GM18858 (cell line): ENCODE results near the gene MYL6.
"Not testable (repeated sequence)": the region's sequence is repeated elsewhere in the genome, so short reads cannot be mapped to it uniquely, and the experiment has no call there.

ENCODE experiments used
- ATAC-seq: cut with Tn5 transposase; IDR thresholded peaks from one replicate; pipeline ENCODE4 v1.9.1; 2021; ENCODE audit not compliant: unreplicated experiment

The MYL6 gene

DNA sequence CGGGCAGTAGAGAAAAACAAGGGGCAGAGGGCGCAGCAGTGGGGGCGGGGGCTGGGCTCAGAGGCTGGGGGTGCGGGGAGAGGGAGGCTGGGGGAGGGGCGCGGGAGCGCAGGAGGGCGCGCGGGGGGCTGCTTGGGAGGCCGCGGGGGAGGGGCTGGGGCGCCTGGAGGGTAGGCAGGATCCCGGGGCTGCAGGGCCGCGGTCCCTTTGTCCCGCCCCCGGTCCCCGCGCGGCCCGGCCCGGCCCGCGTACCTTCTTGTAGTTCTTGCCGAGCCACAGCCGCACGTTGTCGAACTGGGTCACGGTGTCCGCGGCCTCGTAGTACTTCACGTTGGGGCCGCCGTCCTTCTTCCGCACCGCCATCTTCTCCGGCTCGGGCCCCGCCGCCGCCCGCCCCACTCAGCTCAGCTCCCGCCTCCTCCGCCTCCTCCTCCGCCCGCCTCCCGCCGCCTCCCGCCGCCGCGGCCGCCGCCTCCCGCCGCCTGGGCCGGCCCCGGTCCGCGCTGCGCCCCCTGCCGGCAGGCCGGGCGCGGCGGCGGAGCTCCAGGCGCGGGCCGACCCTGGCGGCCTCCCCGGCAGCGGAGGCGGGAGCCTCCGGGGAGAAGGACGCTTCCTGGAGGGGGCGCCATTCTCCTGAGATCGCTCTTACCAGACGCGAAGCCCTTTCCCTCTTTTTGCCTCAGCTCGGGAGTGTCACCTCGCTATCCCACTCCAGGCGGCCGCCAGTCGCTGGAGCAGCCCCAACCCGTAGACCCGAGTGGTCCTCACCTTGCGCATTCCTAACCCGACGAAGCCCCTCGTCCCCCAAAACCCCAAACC lies 31.1 kb downstream of the MYL6 start, which contains the start of gene SMARCC2:
TSS of gene SMARCC2 (minus strand) at position 385 of the 819 bp plus-strand sequence. CDS start at position 363, 22 bp downstream.
- no peak for ATAC-seq

DNA sequence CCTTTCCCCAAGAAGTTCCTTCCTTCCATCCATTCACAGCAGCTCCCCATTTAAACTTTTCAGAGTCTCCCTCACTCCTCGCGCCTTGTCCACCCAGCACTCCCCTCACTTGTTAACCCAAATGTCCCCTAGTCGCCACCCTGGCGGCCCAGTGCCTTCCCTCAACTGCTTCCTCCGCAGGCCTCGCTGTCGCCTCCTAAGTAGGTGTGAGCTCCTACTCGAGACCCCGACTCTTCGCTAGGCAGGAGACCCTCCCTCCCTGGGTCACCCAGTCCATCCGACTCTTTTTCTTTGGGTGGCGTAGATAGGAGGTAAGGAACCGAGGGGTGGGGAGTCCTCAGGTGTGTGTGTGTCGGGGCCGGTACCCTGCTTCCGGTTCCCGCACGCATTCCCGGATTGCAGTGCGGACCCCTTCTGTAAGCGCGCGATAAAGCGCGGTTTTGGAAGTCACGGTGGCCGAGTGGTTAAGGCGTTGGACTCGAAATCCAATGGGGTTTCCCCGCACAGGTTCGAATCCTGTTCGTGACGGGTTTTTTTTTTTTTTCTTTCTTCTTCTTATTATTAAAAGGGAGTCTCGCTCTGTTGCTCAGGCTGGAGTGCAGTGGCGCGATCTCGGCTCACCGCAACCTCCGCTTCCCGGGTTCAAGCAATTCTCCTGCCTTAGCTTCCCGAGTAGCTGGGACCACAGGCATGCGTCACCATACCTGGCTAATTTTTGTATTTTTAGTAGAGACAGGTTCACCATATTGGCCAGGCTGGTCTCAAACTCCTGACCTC lies 31.9 kb downstream of the MYL6 start:
- no peak for ATAC-seq

GRCh38 chr12:56190695-56191155 lies 32.6 kb downstream of the MYL6 start:
- ATAC-seq: no peak

- no peak for ATAC-seq
Observed at GRCh38 chr12:56192582-56192981, 34.4 kb downstream of the MYL6 start.

DNA sequence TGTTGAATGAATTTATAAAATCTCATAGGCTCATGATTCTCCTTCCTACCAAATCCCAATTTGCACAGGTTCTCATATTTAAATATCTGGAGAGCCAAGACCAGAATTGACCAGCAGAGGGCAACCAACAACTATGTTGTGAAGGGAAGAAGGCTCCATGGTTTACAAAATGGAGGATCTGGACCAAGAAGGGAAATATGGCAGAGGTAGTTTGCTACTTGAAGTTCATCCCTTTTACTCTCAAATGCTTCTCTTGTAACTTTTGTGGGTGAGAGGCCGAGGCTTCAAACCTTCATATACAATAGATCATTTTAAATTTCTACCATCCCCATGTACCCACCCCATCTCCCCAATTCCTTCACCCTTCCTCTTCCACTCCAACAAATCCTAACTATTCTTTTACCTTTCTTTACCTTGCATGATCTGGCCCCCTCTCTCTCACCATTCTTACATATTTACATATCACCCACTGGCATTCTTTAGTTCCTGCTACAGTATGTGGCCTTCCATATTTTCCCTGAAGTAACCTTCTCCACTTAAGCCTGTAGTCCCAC lies 34.9 kb downstream of the MYL6 start:
- no peak for ATAC-seq

GRCh38 chr12:56196818-56197550 lies 38.8 kb downstream of the MYL6 start:
- ATAC-seq: not testable (repeated sequence)

GRCh38 chr12:56197921-56198635 lies 39.9 kb downstream of the MYL6 start:
- no peak for ATAC-seq

GRCh38 chr12:56198836-56199235 lies 40.7 kb downstream of the MYL6 start:
- no peak for ATAC-seq

GRCh38 chr12:56202366-56202765 lies 44.2 kb downstream of the MYL6 start:
- no peak for ATAC-seq

DNA sequence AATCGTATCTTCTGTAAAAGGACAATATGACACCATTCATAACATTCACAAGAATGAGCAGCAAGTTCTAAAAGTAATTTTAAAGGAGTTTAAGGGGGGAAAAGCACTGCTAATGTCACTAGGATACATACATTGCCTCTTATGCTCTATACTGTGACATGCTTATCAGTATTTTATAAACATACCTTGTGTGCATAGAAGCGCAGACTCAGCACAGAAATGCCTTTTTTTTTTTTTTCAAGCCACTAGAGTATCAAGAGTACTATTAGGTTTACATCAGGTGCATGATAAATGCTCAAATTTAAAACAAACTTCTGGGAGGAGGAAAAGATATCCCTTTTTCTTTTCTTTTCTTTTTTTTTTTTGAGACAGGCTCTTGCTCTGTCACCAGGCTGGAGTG lies 44.7 kb downstream of the MYL6 start:
- no peak for ATAC-seq

DNA sequence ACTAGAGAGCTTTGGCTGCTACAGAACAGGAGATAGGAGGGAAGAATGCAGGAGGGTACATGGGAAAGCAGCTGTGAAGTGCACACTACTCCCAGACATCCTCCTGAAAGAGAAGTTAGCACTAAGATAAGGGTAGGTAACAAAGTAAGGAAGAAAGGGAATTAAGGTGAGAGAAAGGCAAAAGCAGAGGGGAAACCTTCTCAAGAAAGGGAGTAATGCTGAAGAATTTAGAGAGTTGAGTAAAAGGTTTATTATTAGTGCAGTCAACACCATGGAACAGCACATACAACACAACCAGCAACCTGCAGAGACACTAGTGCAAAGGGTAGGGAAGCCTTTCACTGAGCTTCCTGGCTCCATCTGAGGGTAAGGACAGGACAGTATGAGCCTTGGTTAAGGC lies 46.1 kb downstream of the MYL6 start:
- ATAC-seq: no peak

GRCh38 chr12:56205445-56205844 lies 47.3 kb downstream of the MYL6 start:
- no peak for ATAC-seq

DNA sequence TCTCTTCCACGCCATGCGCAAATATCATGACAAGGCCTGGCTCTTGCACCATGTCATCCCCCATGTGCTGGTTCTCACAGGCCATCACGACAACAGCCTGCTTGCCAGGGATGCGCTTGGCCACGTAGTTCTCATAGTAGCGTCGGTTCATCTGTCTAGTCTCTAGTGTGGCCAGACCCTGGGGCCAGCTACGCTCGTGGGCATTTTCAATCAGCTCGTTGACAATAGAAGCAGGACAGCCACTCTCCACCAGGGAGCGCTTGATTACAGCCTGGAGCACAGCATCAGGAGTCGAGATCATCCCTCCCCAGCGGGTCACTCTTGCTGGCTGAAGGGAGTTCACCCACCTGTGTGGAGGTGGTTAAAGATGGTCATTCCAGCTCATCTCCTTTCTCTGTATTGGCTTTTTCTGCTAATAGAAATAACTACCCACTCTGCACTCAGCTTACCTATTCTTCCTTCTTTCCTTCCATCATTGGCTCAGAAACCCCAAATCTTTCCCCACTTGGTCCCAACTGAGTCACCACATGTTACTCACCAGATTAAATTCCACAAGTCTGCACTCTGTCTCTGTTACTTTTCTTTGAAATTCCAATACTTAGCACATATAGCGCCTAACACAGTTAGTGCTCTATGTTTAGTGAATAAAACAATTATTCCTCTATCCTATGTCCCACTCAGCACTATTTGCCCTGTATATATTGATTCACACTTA lies 48.5 kb downstream of the MYL6 start:
- no peak for ATAC-seq

DNA sequence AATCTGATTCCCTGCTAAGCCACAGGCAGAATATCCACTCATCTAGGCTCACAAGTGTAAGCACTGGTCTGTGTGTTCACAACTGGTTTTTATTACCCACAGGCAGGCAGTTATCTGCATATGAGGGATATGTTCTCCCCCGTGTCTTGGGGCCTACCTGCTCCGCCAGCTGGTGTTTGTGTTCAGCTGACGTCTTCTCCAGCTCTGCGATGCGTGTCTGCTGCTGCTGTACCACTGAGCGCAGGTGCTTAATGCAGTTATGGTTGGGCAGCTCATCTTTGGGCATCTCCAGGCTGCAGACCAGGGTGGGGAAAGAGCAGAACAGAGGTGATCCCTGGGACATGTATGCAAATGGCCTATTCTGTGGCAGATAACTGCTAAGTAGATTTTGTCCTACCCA lies 49.8 kb downstream of the MYL6 start:
- no peak for ATAC-seq
